ENCODE results near the gene SRRM3.
"Not testable (repeated sequence)": the region's sequence is repeated elsewhere in the genome, so short reads cannot be mapped to it uniquely, and the experiment has no call there.

- not testable (repeated sequence) for TF ChIP-seq CTCF, EP300, POLR2AphosphoS5, POLR2A (IDR thresholded peaks at IDR 0.05)
Measured at GRCh38 chr7:76311838-76312237, 110.1 kb downstream of the SRRM3 start.

Data from stomach (tissue), 4 donors.